GM04504 (cell line): ENCODE data around the gene DLL4.

Experiments
- DNase-seq: peaks from one replicate; pipeline ENCODE4 v3.0.0-alpha.2; 2012; ENCODE audit warnings: low read depth

The DLL4 gene

GRCh38 chr15:40906091-40906990 lies 22.8 kb upstream of the DLL4 start:
- peak; percentile 97 for DNase-seq

- no peak for DNase-seq
These were observed 21.9 kb upstream of the DLL4 start for GRCh38 chr15:40906991-40907802.

GRCh38 chr15:40908095-40908494 lies 21.0 kb upstream of the DLL4 start:
- no peak for DNase-seq

GRCh38 chr15:40909662-40910630 lies 19.2 kb upstream of the DLL4 start:
- peak; percentile 64 for DNase-seq

GRCh38 chr15:40911141-40911540 lies 18.0 kb upstream of the DLL4 start:
- DNase-seq: no peak

GRCh38 chr15:40911693-40912092 lies 17.4 kb upstream of the DLL4 start:
- no peak for DNase-seq

- DNase-seq: no peak
These were observed 16.7 kb upstream of the DLL4 start for GRCh38 chr15:40912478-40912877.

GRCh38 chr15:40914013-40914412 lies 15.1 kb upstream of the DLL4 start:
- DNase-seq: no peak

- no peak for DNase-seq
These were observed 14.7 kb upstream of the DLL4 start for GRCh38 chr15:40914486-40914885.

GRCh38 chr15:40915116-40915661 lies 14.0 kb upstream of the DLL4 start:
- DNase-seq: no peak

- no peak for DNase-seq
These were observed 13.5 kb upstream of the DLL4 start for GRCh38 chr15:40915679-40916078.

- no peak for DNase-seq
These were observed 11.6 kb upstream of the DLL4 start for GRCh38 chr15:40917585-40917984.

GRCh38 chr15:40918146-40918798 lies 10.9 kb upstream of the DLL4 start:
- no peak for DNase-seq

- no peak for DNase-seq
These were observed 10.2 kb upstream of the DLL4 start for GRCh38 chr15:40918799-40919392.

GRCh38 chr15:40921949-40922607 lies 7.1 kb upstream of the DLL4 start:
- DNase-seq: no peak

GRCh38 chr15:40922608-40923005 lies 6.5 kb upstream of the DLL4 start:
- DNase-seq: no peak

- no peak for DNase-seq
These were observed 5.6 kb upstream of the DLL4 start for GRCh38 chr15:40923551-40923950.

- no peak for DNase-seq
These were observed 3.7 kb upstream of the DLL4 start for GRCh38 chr15:40925495-40925862.

- DNase-seq: no peak
These were observed 3.1 kb upstream of the DLL4 start for GRCh38 chr15:40925863-40926658.
